ENCODE data around the gene C2orf42. TPM values are rescaled to one million over a fixed set of nuclear protein-coding genes. Genes with fewer than 3 reads are reported as not detected.
A peak's percentile ranks its signal among the peaks of the same experiment; 100 is the strongest.

The C2orf42 gene
- total RNA-seq, 1 donor from 2014 or later, result 17.9 TPM

DNA sequence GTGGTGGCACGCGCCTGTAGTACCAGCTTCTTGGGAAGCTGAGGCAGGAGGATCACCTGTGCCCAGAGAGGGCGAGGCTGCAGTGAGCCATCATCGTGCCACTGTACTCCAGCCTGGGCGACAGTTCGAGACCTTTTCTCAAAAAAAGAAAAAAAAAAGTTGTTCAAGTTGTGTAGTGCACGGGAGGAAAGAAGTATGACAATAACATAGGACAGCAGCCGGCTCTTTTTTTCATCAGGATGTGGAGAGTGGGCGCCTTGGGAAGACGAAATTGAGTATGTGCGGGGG is 67.0 kb downstream of the C2orf42 start:
- Histone ChIP-seq H3K4me3 (ENCODE audit: low read depth, low read length) (peak overlapping the region; percentile 61), H3K27me3 (ENCODE audit: control insufficient read depth, insufficient read depth, low read length) (no peaks in the 10 kb centered on the region), H3K36me3 (ENCODE audit: control insufficient read depth, insufficient read depth, low read length) (no peaks in the 10 kb centered on the region)
- no peak for TF ChIP-seq CTCF (IDR thresholded peaks at IDR 0.05; ENCODE audit: insufficient read depth, low read length, severe bottlenecking)
- DNase-seq (ENCODE audit: low read depth), result no peak
- FAIRE-seq, result no peak

GRCh38 chr2:70123051-70123828 is 67.6 kb downstream of the C2orf42 start:
- Histone ChIP-seq H3K27me3 (ENCODE audit: control insufficient read depth, insufficient read depth, low read length) (no peaks in the 10 kb centered on the region), H3K4me3 (ENCODE audit: low read depth, low read length) (no peak overlapping the region), H3K36me3 (ENCODE audit: control insufficient read depth, insufficient read depth, low read length) (no peaks in the 10 kb centered on the region)
- DNase-seq (ENCODE audit: low read depth) (no peak), FAIRE-seq (no peak)
- TF ChIP-seq CTCF (IDR thresholded peaks at IDR 0.05; ENCODE audit: insufficient read depth, low read length, severe bottlenecking), result no peak

- FAIRE-seq, result no peak
- DNase-seq (ENCODE audit: low read depth), result no peak
- H3K27me3 ChIP-seq (ENCODE audit: control insufficient read depth, insufficient read depth, low read length), result no peaks in the 10 kb centered on the region
- no peak for TF ChIP-seq CTCF (IDR thresholded peaks at IDR 0.05; ENCODE audit: insufficient read depth, low read length, severe bottlenecking)
- no peaks in the 10 kb centered on the region for H3K36me3 ChIP-seq (ENCODE audit: control insufficient read depth, insufficient read depth, low read length)
- H3K4me3 ChIP-seq (ENCODE audit: low read depth, low read length), result no peak overlapping the region
Observed at GRCh38 chr2:70122470-70122869, 68.3 kb downstream of the C2orf42 start.

DNA sequence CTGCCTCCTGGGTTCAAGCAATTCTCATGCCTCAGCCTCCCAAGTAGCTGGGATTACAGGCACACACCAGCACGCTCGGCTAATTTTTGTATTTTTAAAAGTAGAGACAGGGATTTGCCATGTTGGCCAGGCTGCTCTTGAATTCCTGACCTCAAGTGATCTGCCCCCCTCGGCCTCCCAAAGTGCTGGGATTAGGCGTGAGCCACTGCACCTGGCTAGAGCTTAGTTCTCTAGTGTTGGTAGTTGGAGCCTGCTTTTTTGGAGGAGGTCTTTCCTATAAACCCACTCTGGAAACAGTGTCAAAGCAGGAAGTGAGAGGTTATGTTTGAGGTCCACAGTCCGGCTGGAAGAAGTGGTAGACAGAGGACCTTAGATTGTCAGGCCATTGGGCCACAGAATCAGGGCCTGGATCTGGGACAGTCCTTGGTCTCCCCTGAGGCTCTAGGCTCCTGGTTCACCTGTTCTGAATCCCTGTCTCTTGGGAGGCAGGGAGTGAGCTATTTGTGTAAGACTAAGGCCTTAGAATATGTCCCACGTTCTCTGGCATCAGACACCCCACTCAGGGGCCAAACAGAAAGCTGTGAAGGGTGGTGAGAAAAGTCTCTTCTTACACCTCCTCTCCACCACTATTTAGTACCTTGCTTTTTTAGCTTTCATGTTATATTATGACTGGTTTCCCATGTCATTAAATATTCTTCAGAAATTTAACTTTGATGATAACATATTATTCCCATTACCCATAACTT is 69.0 kb downstream of the C2orf42 start:
- no peak overlapping the region for H3K4me3 ChIP-seq (ENCODE audit: low read depth, low read length)
- no peaks in the 10 kb centered on the region for H3K36me3 ChIP-seq (ENCODE audit: control insufficient read depth, insufficient read depth, low read length)
- no peak for TF ChIP-seq CTCF (IDR thresholded peaks at IDR 0.05; ENCODE audit: insufficient read depth, low read length, severe bottlenecking)
- H3K27me3 ChIP-seq (ENCODE audit: control insufficient read depth, insufficient read depth, low read length), result no peaks in the 10 kb centered on the region
- no peak for DNase-seq (ENCODE audit: low read depth)
- FAIRE-seq, result no peak

DNA sequence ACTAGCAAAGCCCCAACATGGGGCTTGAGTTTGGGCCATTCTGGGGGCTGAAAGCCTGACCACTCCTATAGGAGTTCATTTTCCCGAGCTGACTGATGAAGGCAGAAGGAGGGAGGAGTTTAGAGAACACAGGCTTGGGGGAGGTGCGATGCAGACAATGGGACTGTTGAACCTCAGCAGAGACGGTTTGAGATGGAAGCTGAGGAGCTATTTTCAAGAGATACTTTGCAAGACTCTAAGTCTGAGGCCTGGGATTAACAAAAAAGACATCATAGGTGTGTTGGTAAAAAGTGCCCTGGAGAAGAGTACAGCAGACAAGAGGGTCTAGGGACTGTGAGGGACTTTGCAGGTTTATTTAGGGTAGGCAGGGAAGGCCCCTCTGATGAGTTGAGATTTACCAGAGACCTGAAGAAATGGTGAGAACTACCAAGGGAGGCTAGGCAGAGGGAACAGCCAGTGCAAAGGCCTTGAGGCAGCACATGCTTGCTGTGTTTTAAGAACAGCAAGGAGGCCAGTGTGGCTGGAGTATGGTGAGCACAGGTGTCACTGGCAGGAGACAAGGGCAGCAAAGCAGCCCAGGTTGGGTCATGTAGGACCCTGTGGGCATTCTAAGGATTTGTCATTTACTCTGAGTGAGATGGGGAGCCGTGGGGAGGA is 71.9 kb downstream of the C2orf42 start:
- FAIRE-seq, result no peak

More for the DNA sequence above, 71.9 kb downstream of the C2orf42 start:
- no peaks in the 10 kb centered on the region for H3K27me3 ChIP-seq (ENCODE audit: control insufficient read depth, insufficient read depth, low read length)
- no peak for TF ChIP-seq CTCF (IDR thresholded peaks at IDR 0.05; ENCODE audit: insufficient read depth, low read length, severe bottlenecking)
- H3K36me3 ChIP-seq (ENCODE audit: control insufficient read depth, insufficient read depth, low read length), result no peaks in the 10 kb centered on the region
- no peak overlapping the region for H3K4me3 ChIP-seq (ENCODE audit: low read depth, low read length)
- no peak for DNase-seq (ENCODE audit: low read depth)
